Subcutaneous abdominal adipose tissue (tissue), 5 donors: ENCODE results near the gene FOXL3.

Experiments used
- H3K27ac ChIP-seq: one replicate; pipeline ENCODE4 v1.7.0; 2013; ENCODE audit warnings: low read depth, mild to moderate bottlenecking, inconsistent platforms, low read length, moderate library complexity
- H3K27me3 ChIP-seq, 5 donors: one replicate each; pipeline ENCODE4 v1.7.0; 2013; ENCODE audit warnings: low read length in 5 of 5, inconsistent platforms in 1 of 5; ENCODE audit not compliant: control insufficient read depth in 5 of 5, insufficient read depth in 4 of 5
- H3K36me3 ChIP-seq, 5 donors: one replicate each; pipeline ENCODE4 v1.7.0; 2013; ENCODE audit warnings: low read length in 5 of 5; ENCODE audit not compliant: control insufficient read depth in 5 of 5, insufficient read depth in 5 of 5
- H3K4me1 ChIP-seq, 5 donors: one replicate each; pipeline ENCODE4 v1.7.0; 2013; ENCODE audit warnings: low read length in 5 of 5, mild to moderate bottlenecking in 3 of 5, moderate library complexity in 1 of 5; ENCODE audit not compliant: control insufficient read depth in 5 of 5, insufficient read depth in 5 of 5
- H3K4me3 ChIP-seq, 5 donors: one replicate each; pipeline ENCODE4 v1.7.0; 2013; ENCODE audit warnings: low read length in 5 of 5, low read depth in 1 of 5
- H3K9ac ChIP-seq, 5 donors: one replicate each; pipeline ENCODE4 v1.7.0; 2013; ENCODE audit warnings: low read length in 5 of 5, mild to moderate bottlenecking in 4 of 5, moderate library complexity in 3 of 5
- H3K9me3 ChIP-seq, 5 donors: one replicate each; pipeline ENCODE4 v1.7.0; 2013; ENCODE audit warnings: low read length in 5 of 5; ENCODE audit not compliant: control insufficient read depth in 5 of 5
- donor health status: healthy.
- donor health status: healthy.
- donor health status: healthy.
- donor health status: healthy.
- donor health status: healthy.

Gene FOXL3

GRCh38 chr7:327233-327931, 37.4 kb downstream of the FOXL3 start:
- H3K36me3 ChIP-seq: no peaks in the 10 kb centered on the region
- peaks cover 0 to 5% (median under 1%) of the 10 kb centered on the region in 5 donors for H3K4me1 ChIP-seq
- no peak overlapping the region for H3K9ac ChIP-seq
- no peak overlapping the region for H3K27ac ChIP-seq
- no peak overlapping the region for H3K4me3 ChIP-seq
- peaks cover 5 to 10% (median 8%) of the 10 kb centered on the region in 5 donors for H3K9me3 ChIP-seq
- H3K27me3 ChIP-seq: peaks cover 4 to 33% (median 23%) of the 10 kb centered on the region in 5 donors

GRCh38 chr7:327991-328702, 38.2 kb downstream of the FOXL3 start:
- no peak overlapping the region for H3K9ac ChIP-seq

GRCh38 chr7:329691-330281, 39.8 kb downstream of the FOXL3 start:
- Histone ChIP-seq H3K9me3 (peaks cover 5 to 13% (median 10%) of the 10 kb centered on the region in 5 donors), H3K36me3 (no peaks in the 10 kb centered on the region), H3K27ac (no peak overlapping the region), H3K27me3 (peaks cover 4 to 33% (median 23%) of the 10 kb centered on the region in 5 donors), H3K4me3 (no peak overlapping the region), H3K9ac (no peak overlapping the region), H3K4me1 (peaks cover 0 to 17% (median 15%) of the 10 kb centered on the region in 5 donors)

More at GRCh38 chr7:327991-328702, 38.2 kb downstream of the FOXL3 start:
- peaks cover 4 to 33% (median 23%) of the 10 kb centered on the region in 5 donors for H3K27me3 ChIP-seq
- no peak overlapping the region for H3K27ac ChIP-seq
- peaks cover 0 to 11% (median 7%) of the 10 kb centered on the region in 5 donors for H3K4me1 ChIP-seq
- no peaks in the 10 kb centered on the region for H3K36me3 ChIP-seq
- peaks cover 5 to 10% (median 8%) of the 10 kb centered on the region in 5 donors for H3K9me3 ChIP-seq
- H3K4me3 ChIP-seq: no peak overlapping the region

- H3K4me1 ChIP-seq: peaks cover 0 to 17% (median 15%) of the 10 kb centered on the region in 5 donors
- no peak overlapping the region for H3K4me3 ChIP-seq
- no peak overlapping the region for H3K9ac ChIP-seq
- H3K36me3 ChIP-seq: no peaks in the 10 kb centered on the region
- peaks cover 4 to 30% (median 21%) of the 10 kb centered on the region in 5 donors for H3K27me3 ChIP-seq
- peaks cover 5 to 12% (median 9%) of the 10 kb centered on the region in 5 donors for H3K9me3 ChIP-seq
- no peak overlapping the region for H3K27ac ChIP-seq
Measured at GRCh38 chr7:330511-331230, 40.7 kb downstream of the FOXL3 start.

GRCh38 chr7:332020-332517, 42.1 kb downstream of the FOXL3 start:
- Histone ChIP-seq H3K27ac (no peak overlapping the region), H3K27me3 (peaks cover 4 to 25% (median 14%) of the 10 kb centered on the region in 5 donors), H3K4me3 (no peak overlapping the region), H3K4me1 (peaks cover 0 to 17% (median 15%) of the 10 kb centered on the region in 5 donors), H3K36me3 (no peaks in the 10 kb centered on the region), H3K9me3 (peaks cover 0 to 5% (median 2%) of the 10 kb centered on the region in 5 donors), H3K9ac (no peak overlapping the region)

- H3K9ac ChIP-seq: no peak overlapping the region
- H3K27me3 ChIP-seq: peaks cover 4 to 21% (median 8%) of the 10 kb centered on the region in 5 donors
- H3K36me3 ChIP-seq: no peaks in the 10 kb centered on the region
- H3K9me3 ChIP-seq: peaks cover 0 to 5% (median 2%) of the 10 kb centered on the region in 5 donors
- peak overlapping the region in 3 of 5 donors; percentile 30 to 54 (median 31) for H3K4me3 ChIP-seq
- H3K27ac ChIP-seq: no peak overlapping the region
- peaks cover 0 to 17% (median 15%) of the 10 kb centered on the region in 5 donors for H3K4me1 ChIP-seq
Measured at GRCh38 chr7:332646-333392, 42.8 kb downstream of the FOXL3 start.

- Histone ChIP-seq H3K4me1 (peaks cover 0 to 17% (median 15%) of the 10 kb centered on the region in 5 donors), H3K9ac (no peak overlapping the region), H3K9me3 (peaks cover 0 to 5% (median 2%) of the 10 kb centered on the region in 5 donors), H3K36me3 (no peaks in the 10 kb centered on the region), H3K27ac (no peak overlapping the region), H3K4me3 (peak overlapping the region in 2 of 5 donors; percentile 31 to 54), H3K27me3 (peaks cover 0 to 18% (median 4%) of the 10 kb centered on the region in 5 donors)
Measured at GRCh38 chr7:333393-333764, 43.4 kb downstream of the FOXL3 start.

GRCh38 chr7:334618-335357, 44.8 kb downstream of the FOXL3 start:
- H3K27me3 ChIP-seq: peaks cover 0 to 12% (median 9%) of the 10 kb centered on the region in 5 donors
- no peak overlapping the region for H3K9ac ChIP-seq
- peaks cover 0 to 17% (median 15%) of the 10 kb centered on the region in 5 donors for H3K4me1 ChIP-seq
- H3K27ac ChIP-seq: no peak overlapping the region
- peaks cover 0 to 5% (median 2%) of the 10 kb centered on the region in 5 donors for H3K9me3 ChIP-seq
- no peak overlapping the region for H3K4me3 ChIP-seq
- H3K36me3 ChIP-seq: no peaks in the 10 kb centered on the region
